Stimulated activated CD8-positive, alpha-beta memory T cell treated with anti-CD3 and anti-CD28 coated beads, Interleukin-15, amount 100 ng/mL, for 48 hours (primary cell): Measurements from ENCODE around the gene ALKBH2.

ENCODE experiments used
- DNase-seq, 2 donors: peaks; one replicate each; pipeline ENCODE4 v3.0.0-alpha.2; 2020; ENCODE audit warnings: low read depth in 2 of 2

ALKBH2 gene

GRCh38 chr12:109114644-109115043 is 21.4 kb upstream of the ALKBH2 start:
- DNase-seq: no peak

DNA sequence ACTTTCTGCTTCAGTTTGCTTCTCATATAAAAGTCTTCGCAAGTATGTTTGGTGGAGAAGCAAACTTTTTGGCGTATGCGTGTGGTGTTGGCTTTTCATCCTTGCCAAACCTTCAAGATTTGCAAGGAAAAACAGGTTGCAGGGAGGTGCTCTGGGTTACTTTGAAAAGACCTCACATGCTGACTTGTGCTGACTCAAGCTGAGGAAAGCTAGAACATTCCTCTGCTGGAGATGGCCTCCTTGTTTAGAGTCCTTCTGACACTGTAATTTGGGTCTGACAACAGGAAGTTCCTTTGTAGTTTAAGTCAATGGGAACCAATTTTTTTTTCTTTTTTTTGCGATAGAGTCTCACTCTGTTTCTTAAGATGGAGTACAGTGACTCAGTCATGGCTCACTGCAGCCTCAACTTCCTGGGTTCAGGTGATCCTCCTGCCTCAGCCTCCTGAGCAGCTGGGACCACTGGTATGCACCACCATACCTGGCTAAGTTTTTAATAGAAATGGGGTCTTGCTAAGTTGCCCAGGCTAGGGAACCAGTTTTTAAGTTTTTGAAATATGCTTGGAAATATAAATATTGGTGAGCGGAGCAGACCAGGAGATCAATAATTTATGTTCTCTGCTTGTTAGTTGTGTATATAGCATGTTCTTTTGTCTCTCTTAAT is 20.5 kb upstream of the ALKBH2 start:
- no peak for DNase-seq

DNA sequence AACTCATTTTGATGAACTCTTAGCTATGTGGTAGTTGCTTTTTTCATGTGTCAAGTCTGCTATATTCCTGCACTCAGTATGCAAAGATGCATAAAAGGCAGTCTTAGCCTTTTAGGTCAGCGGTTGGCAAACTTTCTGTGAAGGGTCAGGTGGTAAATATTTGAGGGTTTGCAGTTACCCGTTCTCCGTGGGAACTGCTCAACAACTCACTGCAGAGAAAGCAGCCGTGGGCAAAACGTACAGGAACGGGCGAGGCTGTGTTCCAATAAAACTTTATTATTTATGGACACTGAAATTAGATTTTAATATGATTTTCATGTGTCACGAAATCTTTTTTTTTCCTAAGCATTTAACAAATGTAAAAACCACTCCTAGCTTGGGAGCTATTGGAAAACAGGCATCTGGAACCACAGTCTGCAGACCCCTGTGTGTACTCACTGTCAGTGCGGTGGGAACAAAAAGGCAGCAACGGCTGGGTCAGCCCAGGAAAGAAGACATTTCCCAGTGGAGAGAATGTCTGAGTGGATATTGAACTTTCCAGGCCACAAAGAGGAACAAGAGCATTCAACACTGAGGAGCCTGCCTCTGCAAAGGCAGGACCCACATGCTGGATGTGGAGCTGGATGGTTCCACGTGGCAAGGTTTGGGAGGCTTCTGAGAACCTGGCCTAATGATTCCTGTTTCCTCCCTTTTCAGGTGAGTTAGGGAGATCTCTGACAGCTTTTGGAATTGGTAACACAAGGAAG is 19.6 kb upstream of the ALKBH2 start:
- DNase-seq: no peak

DNA sequence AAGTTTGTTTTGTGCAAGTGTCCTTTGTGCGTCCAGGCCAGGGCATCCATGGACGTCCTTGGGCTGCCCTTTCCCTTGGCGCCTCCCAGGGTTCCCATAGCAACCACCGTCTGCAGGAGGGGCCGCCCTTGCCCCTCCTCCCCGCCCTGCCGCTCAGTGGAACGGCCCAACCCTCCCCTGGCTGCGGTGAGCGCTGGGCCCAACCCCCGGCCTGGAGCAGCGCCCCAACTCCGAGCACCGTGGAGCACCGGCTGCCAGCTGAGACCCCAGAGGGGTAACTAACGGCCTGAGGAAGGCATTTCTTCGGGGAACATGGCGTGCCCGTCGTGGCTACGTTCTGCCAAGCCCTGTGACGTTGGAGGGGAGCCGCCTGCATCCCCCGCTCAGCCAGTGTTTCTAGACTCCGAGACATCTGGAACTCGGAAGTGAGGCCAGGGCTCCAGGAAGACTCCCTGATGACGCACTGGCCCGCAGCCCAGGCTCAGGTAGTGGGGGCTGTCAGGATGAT is 17.8 kb upstream of the ALKBH2 start:
- DNase-seq: peak; percentile 31 to 33

DNA sequence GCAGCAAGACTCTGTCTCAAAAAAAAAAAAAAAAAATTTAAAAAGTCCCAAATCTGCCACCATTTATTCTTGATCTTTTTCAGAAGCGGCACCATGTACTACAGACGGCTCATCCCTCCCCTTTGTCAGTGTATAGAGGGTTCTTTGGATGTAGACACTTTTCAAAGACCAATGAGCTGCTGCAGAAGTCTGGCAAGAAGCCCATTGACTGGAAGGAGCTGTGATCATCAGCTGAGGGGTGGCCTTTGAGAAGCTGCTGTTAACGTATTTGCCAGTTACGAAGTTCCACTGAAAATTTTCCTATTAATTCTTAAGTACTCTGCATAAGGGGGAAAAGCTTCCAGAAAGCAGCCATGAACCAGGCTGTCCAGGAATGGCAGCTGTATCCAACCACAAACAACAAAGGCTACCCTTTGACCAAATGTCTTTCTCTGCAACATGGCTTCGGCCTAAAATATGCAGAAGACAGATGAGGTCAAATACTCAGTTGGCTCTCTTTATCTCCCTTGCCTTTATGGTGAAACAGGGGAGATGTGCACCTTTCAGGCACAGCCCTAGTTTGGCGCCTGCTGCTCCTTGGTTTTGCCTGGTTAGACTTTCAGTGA is 16.6 kb upstream of the ALKBH2 start:
- no peak for DNase-seq

DNA sequence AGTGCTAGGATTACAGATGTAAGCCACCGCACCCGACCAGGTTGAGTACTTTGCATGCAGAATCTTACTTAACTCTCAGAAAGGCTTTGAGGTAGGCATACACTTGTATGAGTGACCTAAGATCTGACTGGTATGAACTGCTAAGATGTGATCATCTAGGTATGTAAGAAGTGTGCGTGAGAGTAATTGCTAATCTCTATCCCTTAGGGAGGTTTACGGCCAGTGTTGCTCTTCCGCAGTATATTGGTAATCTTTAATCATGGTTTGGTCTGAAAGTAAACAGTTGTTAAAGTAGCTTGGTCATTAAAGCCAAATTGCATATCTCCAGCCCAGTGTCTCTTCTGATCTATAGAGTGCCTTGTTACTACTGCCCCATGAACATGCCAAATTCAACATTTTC is 11.9 kb upstream of the ALKBH2 start:
- no peak for DNase-seq

GRCh38 chr12:109102491-109102890 is 9.2 kb upstream of the ALKBH2 start:
- no peak for DNase-seq

DNA sequence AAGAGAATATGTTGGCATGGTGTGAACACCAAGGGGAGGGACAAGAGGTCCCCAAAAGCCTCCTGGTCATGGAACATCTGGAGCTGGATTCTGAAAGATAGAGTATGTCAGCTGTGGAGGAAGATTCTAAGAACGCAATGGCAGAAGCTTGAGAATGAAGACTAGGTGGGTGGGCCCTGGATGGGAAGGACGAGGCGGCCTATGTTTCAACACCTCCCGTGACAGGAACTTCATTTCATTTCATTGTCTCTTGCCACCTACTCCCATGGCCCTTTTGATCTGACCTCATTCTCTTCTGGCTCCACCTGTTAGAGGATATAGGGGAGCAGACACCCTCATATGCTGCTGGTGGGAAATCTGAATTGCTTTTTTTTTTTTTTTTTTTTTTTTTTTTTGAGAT is 7.5 kb upstream of the ALKBH2 start:
- DNase-seq: no peak

DNA sequence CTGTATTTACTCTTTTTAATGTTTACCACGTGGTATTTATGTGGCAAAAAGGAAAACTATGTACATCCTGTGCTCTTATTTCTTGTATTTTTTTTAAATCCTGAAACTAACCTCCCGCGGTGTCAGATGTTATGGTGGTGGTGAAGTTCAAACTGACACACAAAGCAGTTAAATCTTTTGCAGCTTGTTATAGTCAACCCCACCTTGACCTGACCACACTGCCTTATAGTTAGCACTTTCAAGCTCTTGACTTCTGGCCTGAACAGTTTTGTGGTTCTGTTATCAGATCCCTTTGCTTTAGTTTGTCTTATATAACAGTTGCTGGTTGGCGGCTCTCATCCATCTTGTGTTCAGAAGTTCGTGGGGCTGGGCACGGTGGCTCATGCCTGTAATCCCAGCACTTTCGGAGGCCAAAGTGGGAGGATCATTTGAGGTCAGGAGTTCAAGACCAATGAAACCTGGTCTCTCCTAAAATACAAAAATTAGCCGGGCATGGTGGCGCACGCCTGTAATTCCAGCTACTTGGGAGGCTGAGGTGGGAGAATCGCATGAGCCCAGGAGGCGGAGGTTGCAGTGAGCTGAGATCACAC is 6.3 kb upstream of the ALKBH2 start:
- DNase-seq: no peak

GRCh38 chr12:109098651-109099050 is 5.4 kb upstream of the ALKBH2 start:
- no peak for DNase-seq

- no peak for DNase-seq
Measured at GRCh38 chr12:109098183-109098604, 4.9 kb upstream of the ALKBH2 start.

DNA sequence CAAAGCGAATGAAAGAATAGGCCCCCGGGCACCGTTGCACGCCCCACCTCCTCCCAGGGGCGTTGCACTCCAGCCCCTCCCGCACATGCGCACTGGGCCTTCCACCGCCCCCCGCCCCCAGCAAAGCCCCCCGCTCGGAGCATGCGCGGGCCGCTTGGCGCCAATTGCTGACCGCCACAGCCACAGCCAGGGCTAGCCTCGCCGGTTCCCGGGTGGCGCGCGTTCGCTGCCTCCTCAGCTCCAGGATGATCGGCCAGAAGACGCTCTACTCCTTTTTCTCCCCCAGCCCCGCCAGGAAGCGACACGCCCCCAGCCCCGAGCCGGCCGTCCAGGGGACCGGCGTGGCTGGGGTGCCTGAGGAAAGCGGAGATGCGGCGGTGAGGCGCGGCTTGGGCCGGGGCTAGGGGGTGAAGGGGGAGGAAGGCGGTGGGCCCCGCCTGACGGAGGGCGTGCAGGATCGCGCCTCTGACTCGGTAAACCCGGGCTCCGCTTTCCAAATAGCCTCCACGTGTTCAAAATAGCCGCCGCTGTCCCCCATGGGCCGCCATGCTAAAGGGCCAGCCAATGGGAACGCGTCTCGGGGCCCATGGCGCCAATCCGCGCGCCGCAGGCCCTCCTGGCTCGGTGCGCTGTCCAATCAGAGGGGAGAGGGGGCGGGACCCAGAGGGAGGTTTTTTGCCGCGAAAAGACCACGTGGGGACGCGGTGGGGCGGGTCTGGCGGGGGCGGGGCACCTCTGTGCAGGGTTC is 4.3 kb upstream of the ALKBH2 start, which contains the start of gene UNG:
TSS of gene UNG (plus strand) at position 163 of the 748 bp plus-strand sequence. CDS start at position 246, 83 bp downstream.
- peak; percentile 95 for DNase-seq

DNA sequence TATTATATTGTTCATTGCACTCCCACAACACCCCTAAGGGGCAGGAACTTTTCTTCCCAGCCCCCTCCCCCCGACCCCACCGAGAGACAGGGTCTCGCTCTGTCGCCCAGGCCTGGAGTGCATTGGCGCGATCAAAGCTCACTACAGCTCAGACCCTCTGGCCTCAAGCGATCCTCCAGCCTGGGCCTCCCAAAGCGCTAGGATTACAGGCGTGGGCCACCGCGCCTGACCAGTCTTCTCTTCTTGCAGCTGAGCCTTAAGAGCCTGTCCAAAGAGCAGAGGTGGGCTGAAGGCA is 3.8 kb upstream of the ALKBH2 start:
- no peak for DNase-seq

DNA sequence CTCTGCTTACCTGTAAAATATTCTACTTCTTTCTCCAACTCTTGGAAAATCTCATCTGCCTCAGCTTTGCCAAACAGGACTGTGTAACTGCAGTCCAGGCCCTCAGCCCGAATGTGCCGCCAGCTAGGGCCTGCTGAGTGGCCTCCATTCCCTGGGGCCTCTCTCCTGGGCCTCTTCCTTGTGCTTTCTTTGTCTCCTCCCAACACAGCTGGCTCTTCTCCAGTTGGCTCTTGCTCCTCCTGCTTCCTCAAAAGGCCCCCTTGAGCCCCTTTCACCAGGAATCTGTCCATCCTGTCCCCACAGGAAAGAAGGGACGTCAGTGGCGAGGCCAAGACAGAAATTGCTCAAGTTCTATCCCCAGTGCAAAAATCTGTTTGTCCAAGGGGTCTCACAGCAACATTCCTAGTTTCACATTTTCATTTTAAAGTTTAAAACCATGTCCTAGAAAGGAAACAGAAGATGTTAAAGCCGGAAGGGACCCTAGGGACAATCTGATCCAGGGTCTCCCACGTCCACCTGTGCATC is 713 bp downstream of the ALKBH2 start:
- no peak for DNase-seq

DNA sequence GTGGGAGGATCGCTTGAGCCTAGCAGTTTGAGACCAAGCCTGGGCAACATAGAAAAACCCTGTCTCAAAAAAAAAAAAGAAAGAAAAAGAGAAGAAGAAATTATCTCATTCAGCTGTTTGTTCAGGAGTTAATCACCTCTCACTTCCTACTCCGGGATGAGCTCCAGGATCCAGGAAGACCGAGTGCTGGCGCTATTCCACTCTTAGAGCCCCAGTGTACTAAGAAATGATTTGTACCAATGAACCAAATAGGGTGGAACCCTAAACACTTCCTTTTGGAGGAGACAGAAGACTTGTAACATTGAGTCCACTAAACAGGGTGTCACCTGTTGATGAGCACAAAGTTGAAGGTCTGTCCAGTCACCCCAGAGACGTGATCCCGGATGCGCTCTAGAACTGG is 3.6 kb downstream of the ALKBH2 start:
- no peak for DNase-seq

- DNase-seq: no peak
Measured at GRCh38 chr12:109088818-109089217, 4.5 kb downstream of the ALKBH2 start.

DNA sequence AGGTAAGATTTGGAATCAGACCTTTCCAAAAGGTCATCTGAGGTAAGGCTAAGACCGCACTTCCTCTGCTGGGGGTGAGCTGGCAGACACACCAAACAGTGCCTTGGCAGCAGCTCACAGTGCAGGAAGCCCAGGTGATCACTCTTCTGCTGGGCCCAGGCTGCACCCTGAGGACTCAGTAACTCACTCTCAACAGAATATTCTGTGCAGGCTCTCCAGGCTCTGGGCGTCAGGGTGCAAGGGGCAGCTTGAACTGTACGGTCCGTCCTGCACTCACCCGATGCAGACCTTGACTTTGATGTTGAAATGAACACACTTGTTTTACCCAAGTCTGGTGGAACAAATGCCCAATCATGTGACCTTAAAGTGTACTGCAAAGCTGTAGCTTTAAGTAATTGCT is 6.0 kb downstream of the ALKBH2 start:
- DNase-seq: no peak

- no peak for DNase-seq
Measured at GRCh38 chr12:109085590-109085989, 7.7 kb downstream of the ALKBH2 start.

DNA sequence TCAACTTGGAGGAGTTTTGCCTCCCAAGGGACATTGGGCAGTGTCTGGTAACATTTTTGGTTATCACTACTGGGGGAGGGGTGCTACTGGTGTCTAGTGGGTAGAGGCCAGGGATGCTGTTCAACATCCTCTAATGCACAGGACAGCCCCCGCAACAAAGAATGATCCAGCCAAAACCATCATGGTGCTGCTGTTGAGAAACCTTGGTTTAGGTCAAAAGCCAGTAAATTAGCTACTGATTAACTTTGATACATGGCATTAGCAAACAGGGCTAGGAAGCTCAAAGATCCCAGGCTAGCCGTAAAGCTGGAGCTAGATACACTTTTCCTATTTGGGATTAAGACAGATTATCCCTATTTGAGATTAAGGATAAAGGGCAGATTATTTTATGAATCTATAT is 8.8 kb downstream of the ALKBH2 start:
- no peak for DNase-seq

GRCh38 chr12:109082751-109083150 is 10.5 kb downstream of the ALKBH2 start:
- DNase-seq: no peak

- no peak for DNase-seq
Measured at GRCh38 chr12:109074866-109075265, 18.4 kb downstream of the ALKBH2 start.
